K562 (cell line): Measurements from ENCODE around the gene RHEB. TPM values are rescaled to one million over a fixed set of nuclear protein-coding genes. Genes with fewer than 3 reads are reported as not detected.

Experiments
- microRNA-seq: library from miRNA; unstranded; fragments of <30 nt; microRNA quantifications from one replicate; pipeline ENCODE4, GENCODE V29; 2018; ENCODE audit warnings: borderline microRNAs expressed
- polyA plus RNA-seq, 8 experiments: library from polyadenylated mRNA; depleted of rRNA in 4 of 8; stranded (reverse) in 5 of 8; unstranded in 3 of 8; fragments of >200 nt; fragmentation: Nextera tagmentation in 2 of 8; fragmentation: Illumina TruSeq in 1 of 8; extraction: Ambion mirVana in 2 of 8; extraction: Trizol in 1 of 8; gene quantifications; 2 replicates each; pipeline versions ENCODE4 v1.2.1 to v1.2.3, GENCODE V29; 2011 to 2014; ENCODE audit warnings: inconsistent platforms in 1 of 8, missing spikeins in 1 of 8
- small RNA-seq: library from RNA; depleted of rRNA; stranded (forward); fragments of <200 nt; gene quantifications from one replicate; pipeline ENCODE3, GENCODE V24; 2014
- total RNA-seq, 7 experiments: library from RNA; depleted of rRNA in 6 of 7; stranded (reverse); fragments of >200 nt in 6 of 7; fragmentation: Illumina TruSeq in 2 of 7; extraction: Trizol in 2 of 7; gene quantifications; 2 replicates each; pipeline versions ENCODE4 v1.2.1 to v1.2.3, GENCODE V29; 2011 to 2021; ENCODE audit warnings: low replicate concordance in 1 of 7

Gene RHEB
- total and polyA plus RNA-seq, 9 of the 15 experiments (the other 6 are each of a cell fraction or from before 2014, with no cell fraction given), result 28.5 to 249 (median 182) TPM

Small RNAs within 50 kb of the gene (microRNA-seq; reads per million reads assigned to microRNA genes)
- gene MIR3907, result not detected

Small RNAs within 50 kb of the gene (small RNA-seq; reads per million reads assigned to genes)
- not detected for gene MIR3907
- gene RN7SL76P, result not detected

Other genes with a start within 250 kb of the RHEB start
- gene NUB1, start 178.1 kb downstream of the RHEB start, total RNA-seq (2014; rRNA removed), result 67.8 and 89.7 TPM in 2 replicates
- 75.8 and 103 TPM in 2 replicates for gene NUB1, start 178.1 kb downstream of the RHEB start, total RNA-seq (2014; rRNA removed; fragmentation: Illumina TruSeq; extraction: Trizol)
- gene NUB1, start 178.1 kb downstream of the RHEB start, total RNA-seq (2015; rRNA removed; fragmentation: Illumina TruSeq; extraction: Trizol), result 101 and 114 TPM in 2 replicates
- gene NUB1, start 178.1 kb downstream of the RHEB start, total RNA-seq (2021), result 55.3 and 58.0 TPM in 2 replicates
- 57.8 and 85.2 TPM in 2 replicates for gene NUB1, start 178.1 kb downstream of the RHEB start, polyA plus RNA-seq (2011; rRNA removed)
- gene NUB1, start 178.1 kb downstream of the RHEB start, polyA plus RNA-seq (2014; fragmentation: Illumina TruSeq; extraction: Trizol), result 86.5 and 159 TPM in 2 replicates
- 10 to 100 TPM; 43.2 to 63.4 TPM for gene NUB1, start 178.1 kb downstream of the RHEB start, polyA plus RNA-seq (2014; fragmentation: Nextera tagmentation; extraction: Ambion mirVana)
- gene NUB1, start 178.1 kb downstream of the RHEB start, polyA plus RNA-seq (2014; rRNA removed), result 81.6 and 99.3 TPM in 2 replicates
- gene WDR86, start 109.9 kb downstream of the RHEB start, total RNA-seq (2014; rRNA removed), result 0.08 TPM in 1 of 2 replicates, not detected in the other
- not detected in 2 replicates for gene WDR86, start 109.9 kb downstream of the RHEB start, total RNA-seq (2014; rRNA removed; fragmentation: Illumina TruSeq; extraction: Trizol)
- not detected in 2 replicates for gene WDR86, start 109.9 kb downstream of the RHEB start, total RNA-seq (2015; rRNA removed; fragmentation: Illumina TruSeq; extraction: Trizol)
- 0.09 TPM in 1 of 2 replicates, not detected in the other for gene WDR86, start 109.9 kb downstream of the RHEB start, total RNA-seq (2021)
- gene WDR86, start 109.9 kb downstream of the RHEB start, polyA plus RNA-seq (2011; rRNA removed), result not detected in 2 replicates
- gene WDR86, start 109.9 kb downstream of the RHEB start, polyA plus RNA-seq (2014; fragmentation: Illumina TruSeq; extraction: Trizol), result not detected in 2 replicates
- not detected for gene WDR86, start 109.9 kb downstream of the RHEB start, polyA plus RNA-seq (2014; fragmentation: Nextera tagmentation; extraction: Ambion mirVana)
- gene WDR86, start 109.9 kb downstream of the RHEB start, polyA plus RNA-seq (2014; rRNA removed), result 0.05 and 0.24 TPM in 2 replicates
- not detected in 2 replicates for gene CRYGN, start 79.8 kb downstream of the RHEB start, total RNA-seq (2014; rRNA removed)
- gene CRYGN, start 79.8 kb downstream of the RHEB start, total RNA-seq (2014; rRNA removed; fragmentation: Illumina TruSeq; extraction: Trizol), result not detected in 2 replicates
- gene CRYGN, start 79.8 kb downstream of the RHEB start, total RNA-seq (2015; rRNA removed; fragmentation: Illumina TruSeq; extraction: Trizol), result not detected in 2 replicates
- not detected in 2 replicates for gene CRYGN, start 79.8 kb downstream of the RHEB start, total RNA-seq (2021)
- not detected in 2 replicates for gene CRYGN, start 79.8 kb downstream of the RHEB start, polyA plus RNA-seq (2011; rRNA removed)
- not detected in 2 replicates for gene CRYGN, start 79.8 kb downstream of the RHEB start, polyA plus RNA-seq (2014; fragmentation: Illumina TruSeq; extraction: Trizol)
- gene CRYGN, start 79.8 kb downstream of the RHEB start, polyA plus RNA-seq (2014; fragmentation: Nextera tagmentation; extraction: Ambion mirVana), result not detected
- gene CRYGN, start 79.8 kb downstream of the RHEB start, polyA plus RNA-seq (2014; rRNA removed), result not detected in 2 replicates